Activated effector memory CD4-positive, alpha-beta T cell treated with Interleukin-2 at 50 U/mL for 16 hours (primary cell): Measurements from ENCODE around the gene CEP164.
"Not testable (repeated sequence)": the region's sequence is repeated elsewhere in the genome, so short reads cannot be mapped to it uniquely, and the experiment has no call there.

ENCODE experiments used
- DNase-seq: peaks from one replicate; pipeline ENCODE4 v3.0.0-alpha.2; 2020

The CEP164 gene

DNA sequence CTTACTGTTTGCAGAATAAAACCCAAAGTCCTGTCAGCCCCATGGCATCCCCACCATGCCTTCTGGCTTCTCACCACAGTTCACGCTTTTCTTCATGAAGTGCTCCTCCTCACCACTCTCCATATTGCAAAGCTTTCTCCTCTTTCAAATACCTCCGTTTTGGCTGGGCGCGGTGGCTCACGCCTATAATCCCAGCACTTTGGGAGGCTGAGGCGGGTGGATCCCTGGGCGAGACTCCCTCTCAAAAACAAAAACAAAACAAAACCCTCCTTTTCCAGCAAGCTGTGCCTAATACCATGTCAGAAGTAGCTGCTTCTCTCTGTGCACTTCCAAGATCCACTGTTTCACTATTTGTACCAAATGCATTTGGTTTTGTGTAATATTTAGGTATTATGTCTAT is 18.3 kb upstream of the CEP164 start:
- DNase-seq, result no peak

DNA sequence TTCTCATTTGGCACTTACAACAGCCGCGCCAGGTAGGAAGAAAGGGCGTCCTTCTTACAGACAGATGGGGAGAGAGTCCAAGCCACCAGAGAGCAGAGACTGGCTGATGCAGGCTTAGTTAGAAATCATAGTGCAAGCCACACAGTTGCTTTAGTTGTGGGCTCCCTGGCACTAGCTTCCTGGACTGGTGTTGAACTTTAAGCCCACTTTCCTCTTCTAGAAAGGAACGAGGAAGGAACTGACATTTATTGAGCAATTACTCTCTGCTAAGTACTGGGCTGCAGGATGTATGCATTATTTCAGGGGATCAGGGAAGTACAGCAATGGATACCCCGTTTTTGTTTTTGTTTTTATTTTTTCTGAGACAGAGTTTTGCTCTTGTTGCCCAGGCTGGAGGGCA is 14.6 kb upstream of the CEP164 start:
- DNase-seq, result no peak

DNA sequence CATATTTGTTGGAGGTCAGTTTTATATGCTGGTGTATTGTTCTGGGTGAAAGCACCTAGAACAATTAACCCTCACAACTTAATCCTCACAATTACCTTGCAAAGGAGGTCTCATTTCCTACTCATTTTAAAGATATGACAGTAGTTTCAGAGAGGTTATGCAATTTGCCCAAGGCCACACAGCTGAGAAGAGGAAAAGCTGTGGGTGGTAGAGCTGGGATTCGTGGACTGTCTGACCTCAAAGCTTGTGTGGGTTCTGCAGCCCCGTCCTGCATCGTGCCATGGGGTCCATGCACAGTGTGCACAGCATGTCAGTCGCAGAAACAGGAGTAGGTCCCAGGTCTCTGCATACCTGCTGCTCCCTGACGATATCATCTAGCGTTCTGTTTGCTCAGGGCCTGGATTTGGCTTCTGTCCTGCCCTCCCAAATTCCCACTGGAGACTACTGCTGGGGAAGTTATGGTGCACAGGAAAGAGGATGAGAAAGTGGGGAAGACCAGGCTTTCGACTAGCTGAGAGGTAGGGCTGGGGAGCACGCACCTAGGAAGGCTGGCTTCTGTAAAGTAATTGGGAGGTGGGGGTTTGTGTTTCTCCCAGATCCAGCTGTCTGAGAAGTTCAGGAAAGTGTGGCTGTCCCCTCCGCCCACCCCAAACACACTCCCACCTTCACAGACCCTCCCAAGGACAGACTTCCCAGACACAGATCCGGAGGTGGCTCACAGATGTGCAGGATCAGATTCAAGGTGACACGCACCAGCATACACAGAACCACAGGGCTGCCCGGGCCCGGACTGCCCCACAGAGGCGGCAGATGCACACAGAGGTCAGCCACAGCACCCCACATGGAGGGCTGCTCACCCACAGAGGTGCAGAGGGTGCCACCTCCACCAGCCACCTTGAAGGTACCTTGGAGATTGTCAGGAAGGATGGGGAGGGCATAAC is 13.6 kb upstream of the CEP164 start:
- DNase-seq, result no peak

DNA sequence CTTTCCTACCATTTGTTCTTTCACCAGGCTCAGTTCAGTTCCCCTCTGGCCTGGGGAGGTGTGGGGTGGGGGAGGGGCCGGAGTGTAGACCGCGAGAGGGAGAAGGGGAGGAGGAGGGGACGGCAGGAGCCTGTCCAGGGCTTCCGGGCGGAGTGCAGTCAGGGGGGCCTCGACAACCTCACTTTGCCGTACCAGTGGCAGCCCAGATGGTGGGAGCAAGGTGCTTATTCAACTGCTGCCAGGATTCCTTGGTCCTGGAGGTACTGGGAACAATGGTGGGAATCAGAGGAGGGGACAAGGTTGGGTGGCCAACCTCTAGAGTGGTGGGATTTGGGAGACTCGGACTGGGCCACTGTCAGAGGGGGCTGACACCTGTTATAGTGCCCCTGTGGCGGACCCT is 12.8 kb upstream of the CEP164 start:
- DNase-seq, result no peak

DNA sequence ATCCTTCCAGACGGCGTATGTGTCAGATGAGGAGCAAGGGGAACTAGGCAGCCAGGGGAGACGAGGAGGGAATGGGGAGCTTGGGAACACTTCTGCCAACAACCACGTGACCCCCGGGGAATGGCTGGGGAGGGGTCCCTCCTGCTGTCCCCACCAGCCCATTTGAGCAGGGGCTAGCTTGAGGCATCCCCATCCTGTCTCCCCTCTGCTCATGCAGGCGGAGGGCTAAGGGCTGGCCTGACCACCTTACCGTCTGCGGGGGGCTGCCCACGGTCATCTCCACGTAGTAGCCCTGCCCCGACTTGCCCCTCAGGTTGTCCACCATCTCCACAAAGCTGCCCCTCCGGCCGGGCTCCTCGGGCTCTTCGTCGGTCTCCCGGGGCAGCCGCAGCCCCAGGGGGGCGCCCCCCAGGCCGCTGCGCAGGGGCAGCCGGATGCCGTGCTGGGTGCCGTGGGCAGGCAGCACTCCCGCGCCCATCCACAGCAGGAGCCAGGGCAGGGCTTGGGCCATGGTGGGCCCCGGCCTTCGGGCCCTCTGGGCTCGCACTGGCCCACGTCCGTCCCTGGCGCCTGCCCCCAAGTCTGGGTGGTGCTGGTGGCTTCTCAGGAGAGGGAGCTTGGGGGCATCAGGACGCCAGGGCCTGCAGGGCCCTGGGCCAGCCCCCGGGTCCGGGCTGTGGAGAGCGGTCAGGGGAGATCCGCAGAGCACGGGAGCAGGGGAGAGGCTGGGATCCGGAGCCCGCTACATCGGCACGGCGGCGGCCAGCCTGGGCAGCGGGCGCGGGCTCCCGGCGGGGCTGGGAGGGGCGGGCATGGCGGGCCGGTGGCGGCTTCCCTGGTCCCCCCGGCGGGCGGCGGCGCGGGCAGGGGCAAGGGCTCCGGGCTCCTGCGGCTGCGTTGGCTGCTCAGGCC is 12.1 kb upstream of the CEP164 start:
- DNase-seq, result no peak

DNA sequence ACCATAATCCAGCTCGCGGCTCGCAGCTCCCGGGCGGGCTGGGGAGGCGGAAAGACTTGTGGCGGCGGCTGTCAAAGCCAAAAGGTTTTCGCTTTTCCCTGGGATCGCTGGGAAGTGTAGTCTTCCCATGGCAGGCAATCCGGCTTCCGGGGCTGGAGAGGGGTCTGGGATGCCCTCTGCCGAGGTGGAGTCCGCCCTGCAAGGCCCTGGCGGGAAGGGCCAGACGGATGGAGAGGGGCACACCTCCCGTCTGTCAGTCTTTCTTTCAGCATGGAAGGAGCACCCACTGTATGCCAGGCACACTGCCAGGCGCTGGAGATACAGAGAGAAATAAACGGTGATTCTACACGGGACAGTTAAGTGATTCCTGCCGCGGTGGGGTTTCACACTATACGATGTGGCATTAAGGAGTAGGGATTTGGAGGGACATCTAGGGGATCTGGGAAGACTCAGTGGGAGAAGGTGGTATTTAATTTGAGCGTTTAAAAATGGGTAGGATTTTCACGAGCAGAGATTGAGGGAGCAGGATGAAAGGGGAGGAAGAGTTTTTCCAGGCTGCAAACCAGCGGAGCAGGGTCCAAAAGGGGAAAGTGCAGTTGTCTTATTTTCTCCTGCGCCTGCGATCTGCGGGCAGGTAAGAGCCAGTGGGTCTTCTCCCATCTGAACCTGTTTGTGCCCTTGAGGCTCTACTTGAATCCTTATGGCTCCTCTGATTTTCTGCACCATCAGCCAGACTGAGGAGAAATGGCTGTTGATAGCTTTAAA is 11.3 kb upstream of the CEP164 start, which contains the start of gene BACE1:
Gene BACE1 (minus strand): TSS at position 60 of the 765 bp plus-strand sequence. CDS start 461 bp downstream, outside the sequence.
- peak; percentile 7 for DNase-seq

DNA sequence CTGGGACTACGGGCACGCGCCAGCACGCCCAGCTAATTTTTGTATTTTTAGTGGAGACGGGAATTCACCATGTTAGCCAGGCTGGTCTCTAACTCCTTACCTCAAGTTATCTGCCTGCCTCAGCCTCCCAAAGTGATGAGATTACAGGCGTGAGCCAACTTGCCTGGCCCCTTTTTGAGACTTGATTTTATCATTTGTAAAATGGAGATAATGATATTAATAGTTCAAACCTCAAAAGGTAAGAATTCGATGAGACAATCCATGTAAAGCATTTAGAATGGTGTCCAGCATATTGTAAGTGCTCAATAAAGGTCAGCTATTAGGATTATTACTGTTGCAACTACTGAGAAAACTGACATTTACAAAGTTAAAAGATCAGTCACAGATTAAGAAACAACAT is 8.9 kb upstream of the CEP164 start:
- DNase-seq, result no peak

DNA sequence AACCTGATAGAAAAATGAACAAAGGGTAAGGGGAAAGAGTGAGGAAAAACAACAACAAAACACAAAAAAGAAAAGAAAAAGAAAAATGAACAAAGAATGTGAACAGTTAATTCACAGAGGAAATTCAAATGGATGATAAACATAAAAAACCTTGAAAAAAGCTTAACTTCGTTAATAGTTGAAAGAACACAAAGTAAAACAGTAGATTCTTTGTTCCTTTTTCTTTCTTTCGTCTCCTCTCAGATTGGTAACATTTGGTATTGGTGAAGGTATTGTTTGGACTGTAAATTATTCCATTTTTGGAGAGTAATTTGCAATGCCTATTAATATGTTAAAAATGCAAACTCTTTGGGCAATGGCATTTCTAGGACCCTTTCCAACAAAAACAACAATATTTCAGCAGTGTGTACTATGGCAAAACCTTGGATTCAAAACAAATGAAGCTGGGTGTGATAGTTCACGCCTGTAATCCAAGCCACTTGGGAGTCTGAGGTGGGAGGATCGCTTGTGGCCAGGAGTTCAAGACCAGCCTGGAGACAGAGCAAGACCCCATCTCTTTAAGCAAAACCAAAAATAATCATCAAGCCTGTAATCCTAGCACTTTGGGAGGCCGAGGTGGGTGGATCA is 8.3 kb upstream of the CEP164 start:
- DNase-seq, result no peak

DNA sequence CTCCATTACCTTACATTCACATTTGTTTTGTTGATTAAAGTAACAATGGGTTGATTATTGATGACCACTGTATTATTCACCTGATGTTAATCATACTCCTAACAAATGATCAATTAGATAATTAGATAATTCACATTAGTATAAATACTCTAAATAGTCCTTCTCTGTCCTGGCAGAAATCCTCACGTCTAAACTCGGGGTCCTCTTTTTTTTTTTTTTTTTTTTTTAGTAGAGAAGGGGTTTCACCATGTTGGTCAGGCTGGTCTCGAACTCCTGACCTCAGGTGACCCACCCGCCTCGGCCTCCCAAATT is 443 bp upstream of the CEP164 start:
- not testable (repeated sequence) for DNase-seq

DNA sequence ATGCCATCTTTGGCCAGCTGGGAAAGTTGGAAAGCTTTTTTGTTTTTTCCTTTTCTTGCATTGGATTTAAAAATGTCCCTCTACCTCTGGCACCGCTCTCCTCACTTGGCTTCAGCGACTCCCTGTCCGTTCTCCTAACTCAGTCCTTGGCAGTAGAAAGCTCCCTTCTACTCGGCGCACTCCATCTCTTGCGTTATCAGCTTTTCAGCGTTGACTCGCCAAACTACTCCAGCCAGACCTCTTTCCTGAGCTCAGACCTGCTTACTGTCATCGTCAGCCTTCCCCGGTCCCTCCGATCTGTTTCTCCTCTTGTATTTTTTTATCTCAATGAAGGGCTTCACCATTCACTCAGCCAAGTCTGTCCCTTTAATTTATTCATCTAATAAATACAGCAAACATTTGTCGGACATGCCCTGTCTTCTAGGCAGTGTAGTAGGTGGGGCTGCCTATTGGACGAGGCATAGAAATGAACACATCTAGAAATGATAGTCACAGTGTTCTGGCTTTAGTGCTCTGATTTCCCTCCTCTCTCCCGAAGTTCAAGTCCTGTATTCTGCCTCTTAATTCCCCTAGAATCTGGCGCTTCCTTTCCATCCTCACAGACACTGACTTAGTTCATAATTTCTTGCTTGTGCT is 839 bp downstream of the CEP164 start:
- DNase-seq, result no peak

DNA sequence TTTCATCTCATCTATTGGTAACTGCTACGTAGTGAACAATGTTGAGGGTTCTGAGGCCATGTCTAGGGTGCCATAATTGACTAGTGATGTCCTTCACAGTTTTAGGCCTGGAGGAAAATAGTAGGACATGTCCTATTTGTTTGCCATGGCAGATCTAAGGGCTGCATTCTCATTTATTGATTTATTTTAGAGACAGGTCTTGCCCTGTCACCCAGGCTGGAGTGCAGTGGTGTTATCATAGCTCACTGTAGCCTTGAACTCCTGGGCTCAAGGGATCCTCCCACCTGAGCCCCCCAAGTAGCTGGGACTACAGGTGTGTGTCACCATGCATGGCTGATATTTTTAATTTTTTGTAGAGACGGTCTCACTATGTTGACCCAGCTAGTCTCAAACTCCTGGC is 5.2 kb downstream of the CEP164 start:
- DNase-seq, result no peak

DNA sequence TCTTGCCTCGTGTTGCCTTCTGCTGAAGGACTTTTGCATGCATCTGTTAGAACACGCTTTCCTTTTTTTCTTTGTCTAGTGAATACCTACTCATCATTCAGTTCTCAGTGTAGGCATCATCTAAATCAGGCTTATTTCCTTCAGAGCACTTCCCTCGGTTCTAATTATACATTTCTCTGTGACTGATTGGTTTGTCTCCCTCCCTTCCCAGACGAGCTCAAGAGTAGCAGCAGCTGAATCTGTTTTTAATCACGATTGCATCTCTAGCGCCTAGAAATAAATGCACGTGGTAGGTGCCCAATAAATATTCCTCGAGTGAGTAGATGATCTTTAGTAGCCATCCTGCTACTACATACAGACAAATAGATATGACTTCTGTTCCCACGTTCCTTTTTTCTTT is 6.3 kb downstream of the CEP164 start:
- DNase-seq, result no peak

DNA sequence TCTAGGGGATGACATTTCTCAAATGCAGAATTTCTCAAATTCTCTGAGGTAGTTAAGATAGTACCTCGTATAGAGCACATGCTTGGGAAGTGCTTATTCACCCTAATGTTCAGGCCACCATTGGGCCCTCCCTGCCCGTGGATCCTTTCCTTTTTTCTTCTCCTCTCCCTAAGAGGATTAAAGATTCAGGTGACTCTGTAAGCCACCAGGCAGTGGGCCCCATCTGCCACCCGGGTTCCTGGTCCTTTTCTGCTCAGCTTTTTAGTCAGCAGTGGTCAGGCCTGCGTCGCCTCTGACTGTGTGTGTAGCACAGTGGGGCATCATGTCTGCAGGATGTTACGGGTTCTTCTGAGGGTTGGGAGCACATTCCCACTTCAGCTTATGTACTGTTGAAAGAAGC is 7.2 kb downstream of the CEP164 start:
- DNase-seq, result no peak

DNA sequence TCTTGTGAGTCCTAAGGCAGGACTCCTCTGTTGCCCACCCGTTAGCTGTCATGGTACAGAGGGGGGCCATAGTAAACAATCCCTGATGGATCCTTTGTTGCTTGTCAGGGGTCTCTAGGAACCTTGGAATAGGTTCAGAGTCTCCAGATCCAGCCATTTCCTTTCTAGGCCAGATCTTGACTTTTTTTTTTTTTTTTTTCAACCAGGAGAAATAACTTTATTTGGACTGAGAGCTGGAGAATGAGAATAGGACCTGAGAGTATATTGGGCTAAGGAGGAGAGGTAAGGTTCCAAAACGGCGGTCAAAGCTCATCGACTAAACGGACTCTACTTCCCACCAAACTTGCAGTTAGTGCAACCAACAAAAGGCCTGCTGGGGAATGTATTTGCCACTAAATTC is 7.7 kb downstream of the CEP164 start:
- no peak for DNase-seq

DNA sequence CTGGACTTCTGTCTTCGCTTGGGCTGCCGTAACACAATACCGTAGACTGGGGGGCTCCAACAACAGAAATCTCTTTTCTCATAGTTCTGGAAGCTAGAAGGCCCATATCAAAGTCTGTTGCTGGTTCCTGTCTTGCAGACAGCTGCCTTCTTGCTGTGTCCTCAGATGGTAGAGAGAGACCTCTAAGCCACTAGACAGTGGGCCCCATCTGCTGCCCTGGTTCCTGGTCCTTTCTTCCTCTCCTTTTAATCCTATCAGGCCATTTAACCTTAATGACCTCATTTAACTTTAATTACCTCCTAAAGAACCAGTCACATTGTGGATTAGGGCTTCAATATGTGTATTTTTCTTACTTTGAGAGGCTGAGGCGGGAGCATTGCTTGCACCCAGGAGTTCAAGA is 9.4 kb downstream of the CEP164 start:
- DNase-seq, result no peak

DNA sequence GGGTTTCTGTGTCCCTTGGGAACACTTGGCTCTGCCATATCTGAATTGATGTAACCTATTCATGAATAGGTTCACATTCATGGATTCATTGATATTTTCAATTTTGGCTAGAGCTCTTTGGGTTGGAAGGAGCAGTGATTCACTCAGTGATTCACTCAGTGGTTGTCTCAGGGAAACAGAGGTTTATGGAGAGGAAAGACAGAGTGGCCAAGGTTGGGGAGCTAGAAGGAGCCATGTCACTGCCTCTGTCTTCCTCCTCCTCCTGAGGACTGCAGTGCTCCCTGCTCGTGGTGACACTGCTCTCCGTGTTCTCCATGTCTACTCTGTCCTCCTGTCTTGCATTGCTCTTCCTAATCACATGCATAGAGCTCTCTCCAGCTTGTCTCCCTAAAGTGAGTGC is 17.4 kb downstream of the CEP164 start:
- no peak for DNase-seq

DNA sequence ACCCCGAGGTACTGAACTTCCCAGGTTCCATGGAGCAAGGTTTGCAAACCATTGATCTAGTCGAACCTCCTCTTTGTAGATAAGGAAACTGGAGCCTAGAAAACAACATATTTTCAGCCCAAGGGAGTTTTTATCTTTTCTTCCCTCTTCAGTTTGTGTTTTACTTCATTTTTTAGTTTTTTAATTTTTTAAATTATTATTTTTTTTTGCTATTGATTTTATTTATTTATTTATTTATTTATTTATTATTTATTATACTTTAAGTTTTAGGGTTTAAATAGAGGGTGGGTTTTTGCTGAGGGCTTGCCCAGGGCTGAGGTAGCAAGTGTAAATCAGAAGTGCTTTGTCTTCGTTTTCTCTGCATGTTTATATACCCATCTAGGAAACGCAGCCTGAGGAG is 26.9 kb downstream of the CEP164 start:
- no peak for DNase-seq

DNA sequence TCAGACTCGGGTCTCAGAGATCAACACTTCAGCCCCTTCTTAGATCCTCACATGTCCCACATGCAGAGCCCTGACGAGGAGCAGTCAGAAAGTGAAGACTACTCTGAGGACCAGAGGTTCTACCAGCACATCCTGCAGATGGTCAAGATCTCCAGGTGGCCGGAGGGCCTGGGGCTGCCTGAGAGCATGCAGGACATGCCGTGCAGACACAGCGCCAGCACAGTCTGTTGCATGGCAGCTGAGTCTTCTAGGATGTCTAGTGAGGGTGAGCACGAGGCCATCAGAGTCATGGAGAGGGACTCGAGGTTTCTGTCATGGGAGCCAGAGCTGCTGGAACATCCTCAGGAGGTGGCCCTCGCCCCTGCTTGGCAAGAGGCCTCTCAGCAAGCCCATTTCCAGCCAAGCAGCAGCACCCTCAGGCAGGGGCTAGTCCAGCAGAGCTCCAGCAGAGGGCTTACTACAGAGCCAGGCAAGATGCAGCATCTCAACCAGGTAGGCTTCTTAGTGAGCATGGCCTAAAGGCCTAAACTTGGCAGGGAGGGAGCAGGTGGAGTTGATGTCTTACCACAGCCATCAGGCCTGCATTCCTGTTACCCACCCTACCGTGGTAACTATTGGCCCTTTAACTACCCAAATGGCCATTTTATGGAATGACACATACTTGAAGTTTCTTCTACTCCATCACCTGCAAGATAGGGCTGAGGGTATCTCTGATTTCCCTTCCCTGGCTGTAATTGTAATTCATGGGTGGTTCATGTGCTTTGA is 28.7 kb downstream of the CEP164 start:
- no peak for DNase-seq

DNA sequence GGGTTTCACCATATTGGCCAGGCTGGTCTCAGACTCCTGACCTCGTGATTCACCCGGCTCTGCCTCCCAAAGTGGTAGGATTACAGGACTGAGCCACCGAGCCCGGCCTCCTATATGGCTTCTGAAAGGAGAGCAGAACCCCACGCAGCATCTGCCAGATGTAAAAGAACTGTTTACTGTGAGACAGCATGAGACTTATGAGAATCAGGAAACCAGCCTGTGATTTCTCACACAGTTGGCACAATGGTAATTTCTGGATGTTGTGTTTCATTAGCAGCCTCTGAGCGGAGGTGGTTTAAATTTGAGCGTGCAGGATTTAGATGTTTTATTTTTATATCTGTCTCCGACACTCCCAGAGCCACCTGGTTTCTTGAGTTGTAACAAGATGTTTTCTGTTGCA is 33.8 kb downstream of the CEP164 start:
- DNase-seq, result no peak

DNA sequence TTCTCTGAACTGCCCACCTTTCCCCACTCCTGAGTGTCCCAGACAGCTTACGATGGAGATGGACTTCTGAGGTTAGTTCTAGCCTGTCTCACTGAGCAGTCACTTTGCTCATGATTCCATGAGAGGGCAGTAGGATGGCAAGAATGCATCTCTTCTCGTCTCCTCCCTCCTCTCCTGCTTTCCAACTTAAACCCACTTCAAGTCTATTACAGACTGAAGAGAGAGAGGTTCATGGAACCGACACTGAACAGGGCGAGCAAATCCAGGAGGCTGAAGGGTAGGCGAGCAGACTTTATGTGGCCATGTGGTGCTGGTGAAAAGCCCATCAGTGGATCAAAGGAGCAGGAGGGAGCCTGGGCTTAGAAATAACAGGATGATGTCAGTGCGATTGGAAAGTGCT is 38.6 kb downstream of the CEP164 start:
- DNase-seq, result no peak

DNA sequence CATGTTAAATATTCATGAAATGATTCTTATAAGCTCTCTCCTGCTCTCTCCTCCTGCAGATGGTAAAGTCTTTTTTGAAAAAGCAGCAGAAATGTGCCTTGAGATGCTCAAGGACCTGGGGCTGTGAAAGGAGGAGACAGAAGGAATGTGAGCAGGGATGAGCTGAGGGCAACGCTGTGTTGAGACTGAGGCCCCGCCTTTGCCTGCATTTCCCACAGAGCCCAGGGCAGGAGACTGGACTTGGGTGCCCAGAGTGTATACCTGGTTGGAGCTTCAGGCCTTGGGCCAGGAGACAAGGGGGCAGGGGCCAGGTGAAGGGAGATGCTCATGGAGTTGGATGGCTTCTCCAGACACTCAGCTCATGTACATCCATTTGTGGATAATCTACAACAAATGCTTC is 39.2 kb downstream of the CEP164 start:
- no peak for DNase-seq
